HepG2 (cell line): ENCODE data around the gene CD81. TPM values are rescaled to one million over a fixed set of nuclear protein-coding genes. Genes with fewer than 3 reads are reported as not detected.

Experiments
- CBX2 ChIP-seq, 2 experiments: fragments of 200-600 bp in 1 of 2; sonication (generic); formaldehyde crosslinking in 1 of 2; IDR thresholded peaks; 2 replicates each; pipeline versions ENCODE4 v1.7.0 to v1.8.1; 2018 to 2022; ENCODE audit warnings: low read depth in 2 of 2, low read length in 1 of 2, mild to moderate bottlenecking in 1 of 2, missing genetic modification reagents in 1 of 2
- DR1 ChIP-seq: sonication (generic); formaldehyde crosslinking; IDR thresholded peaks from 2 replicates; pipeline ENCODE4 v1.8.0; 2021; ENCODE audit warnings: mild to moderate bottlenecking, missing genetic modification reagents, inconsistent platforms
- ELF3 ChIP-seq: IDR thresholded peaks from 2 replicates; pipeline ENCODE4 v1.6.1; 2016; ENCODE audit warnings: missing genetic modification reagents, missing compliant biosample characterization
- GZF1 ChIP-seq: sonication (generic); formaldehyde crosslinking; IDR thresholded peaks from 2 replicates; pipeline ENCODE4 v1.5.1; 2020; ENCODE audit warnings: mild to moderate bottlenecking, missing genetic modification reagents
- KDM3A ChIP-seq: IDR thresholded peaks from 2 replicates; pipeline ENCODE4 v1.6.1; 2018; ENCODE audit warnings: low read depth, missing compliant biosample characterization
- MAFK ChIP-seq, 2 experiments: IDR thresholded peaks in 1 of 2; conservative IDR thresholded peaks in 1 of 2; 2 replicates each; pipeline ENCODE4 v1.6.1; 2011; ENCODE audit warnings: improper control_type of control experiment in 2 of 2, low read length in 2 of 2
- MXI1 ChIP-seq: IDR thresholded peaks from 3 replicates; pipeline ENCODE4 v1.6.1; 2012; ENCODE audit warnings: low read depth, low read length, inconsistent platforms, borderline replicate concordance
- NR3C1 ChIP-seq: sonication (generic); formaldehyde crosslinking; IDR thresholded peaks from 2 replicates; pipeline ENCODE4 v1.4.0; 2020; ENCODE audit warnings: missing genetic modification reagents
- REL ChIP-seq: sonication (generic); formaldehyde crosslinking; conservative IDR thresholded peaks from 2 replicates; pipeline ENCODE4 v1.8.0; 2022; ENCODE audit warnings: mild to moderate bottlenecking, missing genetic modification reagents, moderate library complexity
- RXRB ChIP-seq: IDR thresholded peaks from 2 replicates; pipeline ENCODE4 v1.6.1; 2016; ENCODE audit warnings: borderline replicate concordance, missing genetic modification reagents, missing compliant biosample characterization
- ZNF160 ChIP-seq: sonication (generic); formaldehyde crosslinking; IDR thresholded peaks from 2 replicates; pipeline ENCODE4 v1.8.0; 2022; ENCODE audit warnings: mild to moderate bottlenecking, inconsistent platforms, missing genetic modification reagents
- ZNF598 ChIP-seq: sonication (generic); formaldehyde crosslinking; IDR thresholded peaks from 2 replicates; pipeline ENCODE4 v1.5.1; 2020; ENCODE audit warnings: mild to moderate bottlenecking, missing genetic modification reagents, borderline replicate concordance
- ZNF629 ChIP-seq: sonication (generic); formaldehyde crosslinking; conservative IDR thresholded peaks from 2 replicates; pipeline ENCODE4 v1.5.0; 2020; ENCODE audit warnings: missing genetic modification reagents
- ZNF672 ChIP-seq: sonication (generic); formaldehyde crosslinking; IDR thresholded peaks from 2 replicates; pipeline ENCODE4 v1.8.1; 2022; ENCODE audit warnings: missing genetic modification reagents
- ZNF703 ChIP-seq: sonication (generic); formaldehyde crosslinking; IDR thresholded peaks from 2 replicates; pipeline ENCODE4 v1.5.1; 2020; ENCODE audit warnings: missing genetic modification reagents, mild to moderate bottlenecking, moderate library complexity, borderline replicate concordance
- ZNF747 ChIP-seq: sonication (generic); formaldehyde crosslinking; IDR thresholded peaks from 2 replicates; pipeline ENCODE4 v1.8.1; 2023; ENCODE audit warnings: missing genetic modification reagents, mild to moderate bottlenecking, borderline replicate concordance
- ZNF768 ChIP-seq: sonication (generic); formaldehyde crosslinking; IDR thresholded peaks from 2 replicates; pipeline ENCODE4 v1.4.0; 2020; ENCODE audit warnings: missing genetic modification reagents
- ZNF773 ChIP-seq: sonication (generic); formaldehyde crosslinking; IDR thresholded peaks from 2 replicates; pipeline ENCODE4 v1.4.0; 2020; ENCODE audit warnings: missing genetic modification reagents, borderline replicate concordance
- ZNF816 ChIP-seq: sonication (generic); formaldehyde crosslinking; IDR thresholded peaks from 2 replicates; pipeline ENCODE4 v1.8.0; 2022; ENCODE audit warnings: missing genetic modification reagents, mild to moderate bottlenecking, borderline replicate concordance
- ZSCAN20 ChIP-seq: sonication (generic); formaldehyde crosslinking; IDR thresholded peaks from 2 replicates; pipeline ENCODE4 v1.4.0; 2020; ENCODE audit warnings: missing genetic modification reagents, mild to moderate bottlenecking, borderline replicate concordance
- polyA plus RNA-seq, 8 experiments: library from polyadenylated mRNA; depleted of rRNA in 3 of 8; stranded (reverse) in 7 of 8; unstranded in 1 of 8; fragments of >200 nt; fragmentation: Illumina TruSeq in 4 of 8; extraction: Trizol in 4 of 8; gene quantifications; 2 replicates each; pipeline versions ENCODE4 v1.2.1 to v1.2.3, GENCODE V29; 2011 to 2016; ENCODE audit warnings: low read depth in 4 of 8, missing spikeins in 1 of 8, mixed read lengths in 1 of 8; ENCODE audit not compliant: insufficient read depth in 1 of 8
- total RNA-seq, 5 experiments: library from RNA; depleted of rRNA; stranded (reverse); fragments of >200 nt; fragmentation: Illumina TruSeq; extraction: Trizol; gene quantifications; 2 replicates each; pipeline ENCODE4 v1.2.3, GENCODE V29; 2016; ENCODE audit warnings: low read depth in 1 of 5
- TF ChIP-seq, protein P1 (sequence below): sonication (generic); formaldehyde crosslinking; IDR thresholded peaks from 2 replicates; pipeline ENCODE4 v1.8.0; 2022; ENCODE audit warnings: missing genetic modification reagents, mild to moderate bottlenecking, inconsistent platforms, borderline replicate concordance
- TF ChIP-seq, protein P2 (sequence below): sonication (generic); formaldehyde crosslinking; IDR thresholded peaks from 2 replicates; pipeline ENCODE4 v1.5.0; 2020; ENCODE audit warnings: missing genetic modification reagents
- TF ChIP-seq, protein P3 (sequence below): sonication (generic); formaldehyde crosslinking; IDR thresholded peaks from 2 replicates; pipeline ENCODE4 v1.8.1; 2023; ENCODE audit warnings: missing genetic modification reagents, mild to moderate bottlenecking, borderline replicate concordance
- TF ChIP-seq, protein P4 (sequence below): sonication (generic); formaldehyde crosslinking; IDR thresholded peaks from 2 replicates; pipeline ENCODE4 v1.5.0; 2020; ENCODE audit warnings: missing genetic modification reagents
- TF ChIP-seq, protein P5 (sequence below): sonication (generic); formaldehyde crosslinking; IDR thresholded peaks from 2 replicates; pipeline ENCODE4 v1.8.1; 2023; ENCODE audit warnings: mild to moderate bottlenecking, moderate library complexity, missing genetic modification reagents

Gene CD81
- total and polyA plus RNA-seq, 2 of the 13 experiments (the other 11 are each of a cell fraction or from before 2014, with no cell fraction given): not detected

DNA sequence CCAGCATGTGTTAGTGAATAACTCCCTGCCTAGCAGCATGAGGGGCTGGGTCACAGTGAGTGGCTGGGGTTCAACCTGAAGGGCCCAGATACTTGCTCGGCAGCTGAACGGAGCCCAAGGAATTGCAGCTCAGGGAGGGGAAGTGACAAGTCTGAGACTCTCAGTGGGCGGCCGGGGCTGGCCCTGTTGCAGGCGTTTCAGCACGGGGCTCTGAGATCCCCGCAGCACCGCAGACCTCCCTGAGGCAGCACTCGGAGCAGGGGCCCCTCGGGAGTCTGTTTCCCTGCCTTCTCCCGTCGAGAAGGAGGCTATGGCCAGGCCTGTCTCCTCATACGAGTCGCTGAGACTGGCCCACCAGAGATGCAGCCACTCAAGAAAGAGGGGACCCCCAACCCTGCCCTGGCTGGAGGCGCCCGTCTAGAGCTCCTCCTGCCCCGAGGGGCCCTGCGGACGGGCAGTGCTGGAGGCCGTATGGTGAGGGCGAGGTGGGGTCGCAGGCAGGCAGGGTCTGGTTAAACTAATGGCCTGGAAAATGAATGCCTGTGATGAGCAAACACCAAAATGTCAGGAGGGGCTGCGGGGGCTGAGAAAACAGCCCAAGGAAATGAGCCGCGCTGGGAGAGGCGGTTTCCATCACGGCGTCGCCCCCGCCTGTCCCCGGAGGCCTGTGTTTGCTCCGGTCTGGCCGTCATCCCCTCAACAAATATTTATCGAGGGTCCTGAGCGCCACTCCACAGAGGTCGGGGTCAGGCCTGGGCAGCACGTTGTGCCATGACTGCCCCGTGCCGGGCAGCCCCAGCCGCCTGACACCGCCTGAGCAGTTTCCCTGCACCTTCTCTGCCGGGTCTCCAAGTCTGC is 32.7 kb downstream of the CD81 start (continued):
- TF ChIP-seq, protein P1, sequence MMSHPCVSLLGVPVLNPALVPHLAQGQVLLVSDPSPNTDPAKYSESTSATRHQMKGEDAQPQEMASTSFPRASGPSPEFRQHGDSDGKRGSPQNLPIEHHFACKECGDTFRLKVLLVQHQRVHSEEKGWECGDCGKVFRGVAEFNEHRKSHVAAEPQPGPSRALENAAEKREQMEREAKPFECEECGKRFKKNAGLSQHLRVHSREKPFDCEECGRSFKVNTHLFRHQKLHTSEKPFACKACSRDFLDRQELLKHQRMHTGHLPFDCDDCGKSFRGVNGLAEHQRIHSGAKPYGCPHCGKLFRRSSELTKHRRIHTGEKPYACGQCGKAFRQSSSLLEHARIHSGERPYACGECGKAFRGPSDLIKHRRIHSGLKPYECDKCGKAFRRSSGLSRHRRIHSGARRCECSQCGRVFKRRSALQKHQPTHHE (CRISPR knock-in tag): no peak
- no peak for TF ChIP-seq DR1 (CRISPR knock-in tag)
- no peak for TF ChIP-seq MAFK (conservative IDR thresholded peaks at IDR 0.05 in 1 of 2, IDR thresholded peaks at IDR 0.05 in 1 of 2; ENCODE audit: low read length in 2 of 2)
- TF ChIP-seq, protein P2, sequence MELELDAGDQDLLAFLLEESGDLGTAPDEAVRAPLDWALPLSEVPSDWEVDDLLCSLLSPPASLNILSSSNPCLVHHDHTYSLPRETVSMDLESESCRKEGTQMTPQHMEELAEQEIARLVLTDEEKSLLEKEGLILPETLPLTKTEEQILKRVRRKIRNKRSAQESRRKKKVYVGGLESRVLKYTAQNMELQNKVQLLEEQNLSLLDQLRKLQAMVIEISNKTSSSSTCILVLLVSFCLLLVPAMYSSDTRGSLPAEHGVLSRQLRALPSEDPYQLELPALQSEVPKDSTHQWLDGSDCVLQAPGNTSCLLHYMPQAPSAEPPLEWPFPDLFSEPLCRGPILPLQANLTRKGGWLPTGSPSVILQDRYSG (CRISPR knock-in tag): no peak
- TF ChIP-seq, protein P3, sequence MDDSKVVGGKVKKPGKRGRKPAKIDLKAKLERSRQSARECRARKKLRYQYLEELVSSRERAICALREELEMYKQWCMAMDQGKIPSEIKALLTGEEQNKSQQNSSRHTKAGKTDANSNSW (CRISPR knock-in tag): no peak
- TF ChIP-seq ZSCAN20 (CRISPR knock-in tag): no peak
- no peak for TF ChIP-seq REL (CRISPR knock-in tag)
- TF ChIP-seq ZNF703 (CRISPR knock-in tag): 0 out of 2 replicates have a peak, but pooled peaks have one; percentile 28
- TF ChIP-seq, protein P4, sequence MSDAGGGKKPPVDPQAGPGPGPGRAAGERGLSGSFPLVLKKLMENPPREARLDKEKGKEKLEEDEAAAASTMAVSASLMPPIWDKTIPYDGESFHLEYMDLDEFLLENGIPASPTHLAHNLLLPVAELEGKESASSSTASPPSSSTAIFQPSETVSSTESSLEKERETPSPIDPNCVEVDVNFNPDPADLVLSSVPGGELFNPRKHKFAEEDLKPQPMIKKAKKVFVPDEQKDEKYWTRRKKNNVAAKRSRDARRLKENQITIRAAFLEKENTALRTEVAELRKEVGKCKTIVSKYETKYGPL (CRISPR knock-in tag): no peak
- no peak for TF ChIP-seq ZNF768 (CRISPR knock-in tag)
- TF ChIP-seq ZNF598: no peak
- no peak for TF ChIP-seq ZNF773 (CRISPR knock-in tag)
- no peak for TF ChIP-seq MXI1
- TF ChIP-seq GZF1 (CRISPR knock-in tag): no peak
- TF ChIP-seq ELF3: peak; percentile 41; the same call in 1 of the 2 replicates
- no peak for TF ChIP-seq ZNF672 (CRISPR knock-in tag)
- TF ChIP-seq, protein P5, sequence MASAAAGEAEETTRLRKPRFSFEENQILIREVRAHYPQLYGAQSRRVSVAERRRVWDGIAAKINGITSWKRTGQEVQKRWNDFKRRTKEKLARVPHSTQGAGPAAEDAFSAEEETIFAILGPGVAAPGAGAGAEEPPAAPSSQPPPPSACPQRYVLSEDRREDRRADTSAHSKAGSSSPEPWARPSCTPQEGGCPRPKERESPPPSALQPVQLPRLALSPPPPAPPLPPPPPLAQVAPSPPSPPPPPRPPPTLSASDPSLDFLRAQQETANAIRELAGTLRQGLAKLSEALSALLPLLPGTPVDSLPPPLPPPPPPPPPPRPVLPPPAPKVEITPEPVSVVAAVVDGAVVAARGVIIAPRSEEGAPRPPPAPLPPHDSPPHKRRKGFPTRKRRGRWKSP: 0 out of 2 replicates have a peak, but pooled peaks have one; percentile 49
- TF ChIP-seq ZNF629: no peak
- TF ChIP-seq RXRB (CRISPR knock-in tag): peak; percentile 80; the same call in 1 of the 2 replicates
- no peak for TF ChIP-seq ZNF816 (CRISPR knock-in tag)
- TF ChIP-seq ZNF160 (CRISPR knock-in tag): peak; percentile 65; the same call in 1 of the 2 replicates
- TF ChIP-seq ZNF747 (CRISPR knock-in tag): no peak
- TF ChIP-seq KDM3A (CRISPR knock-in tag): peak; percentile 70; the same call in 1 of the 2 replicates
- TF ChIP-seq CBX2 (IDR thresholded peaks at IDR 0.05; ENCODE audit: low read depth, low read length): no peak
- TF ChIP-seq CBX2 (CRISPR knock-in tag; IDR thresholded peaks at IDR 0.05; ENCODE audit: low read depth): no peak
- no peak for TF ChIP-seq NR3C1 (CRISPR knock-in tag)
